Lung (tissue), 12 donors: ENCODE data around the gene TDO2. TPM values are rescaled to one million over a fixed set of nuclear protein-coding genes. Genes with fewer than 3 reads are reported as not detected.

ENCODE experiments used
- ATAC-seq: fragments of 200-7000 bp; cut with Tn5 transposase; one replicate; pipeline ENCODE4 v1.9.1; 2020; ENCODE audit warnings: moderate number of reproducible peaks; ENCODE audit not compliant: insufficient read depth, low FRiP score
- DNase-seq, 3 donors: peaks; one replicate each; pipeline ENCODE4 v3.0.0-alpha.2; 2013 to 2017
- H3K27ac ChIP-seq, 2 donors: one replicate each; pipeline ENCODE4 v1.5.1; 2013; ENCODE audit warnings: mild to moderate bottlenecking in 2 of 2, moderate library complexity in 2 of 2, control low read depth in 1 of 2, inconsistent platforms in 1 of 2, low read depth in 1 of 2, low read length in 1 of 2
- H3K27me3 ChIP-seq, 3 donors: one replicate each; pipeline ENCODE4 v1.5.1; 2013; ENCODE audit warnings: low read length in 2 of 3; ENCODE audit not compliant: control insufficient read depth in 3 of 3, insufficient read depth in 3 of 3
- H3K36me3 ChIP-seq, 4 donors: one replicate each; pipeline ENCODE4 v1.5.1; 2013; ENCODE audit warnings: low read length in 4 of 4, mild to moderate bottlenecking in 1 of 4, moderate library complexity in 1 of 4; ENCODE audit not compliant: control insufficient read depth in 4 of 4, insufficient read depth in 4 of 4
- H3K4me1 ChIP-seq, 5 donors: one replicate each; pipeline ENCODE4 v1.5.1; 2013; ENCODE audit warnings: low read length in 5 of 5, mild to moderate bottlenecking in 2 of 5, moderate library complexity in 1 of 5; ENCODE audit not compliant: control insufficient read depth in 5 of 5, insufficient read depth in 5 of 5
- H3K4me3 ChIP-seq: one replicate; pipeline ENCODE4 v1.5.1; 2013; ENCODE audit warnings: mild to moderate bottlenecking, control low read depth, moderate library complexity
- H3K9ac ChIP-seq, 2 donors: one replicate each; pipeline ENCODE4 v1.5.1; 2013; ENCODE audit warnings: low read length in 2 of 2, control low read depth in 1 of 2; ENCODE audit not compliant: insufficient read depth in 1 of 2
- H3K9me3 ChIP-seq, 4 donors: one replicate each; pipeline ENCODE4 v1.5.1; 2013; ENCODE audit warnings: low read length in 3 of 4, mild to moderate bottlenecking in 1 of 4, moderate library complexity in 1 of 4; ENCODE audit not compliant: control insufficient read depth in 4 of 4, insufficient read depth in 3 of 4
- WGBS, 2 donors: extraction: QIAGEN DNeasy Blood & Tissue Kit; methylation state at CpG; one replicate each; pipeline ENCODE4 v1.1.7; 2013; 5-methylcytosine and 5-hydroxymethylcytosine counted together
- polyA plus RNA-seq, 2 donors: library from polyadenylated mRNA; stranded (reverse); fragments of 200-250 nt; gene quantifications; one replicate each; pipeline ENCODE4 v1.2.1, GENCODE V29; 2013
- total RNA-seq, 2 donors: library from RNA; depleted of rRNA in 1 of 2; stranded (reverse); fragments of >200 nt in 1 of 2; gene quantifications; one replicate each; pipeline ENCODE4 v1.2.1, GENCODE V29; 2014 to 2021
- TF ChIP-seq, protein P1 (sequence below): IDR thresholded peaks from 2 replicates; pipeline ENCODE4 v1.5.1; 2012; ENCODE audit warnings: mild to moderate bottlenecking; ENCODE audit errors: control extremely low read depth, extremely low read depth
- donor health status: control.
- donor health status: control.
- donor health status: Bipolar disorder and iron deficiency.
- donor health status: healthy.
- donor health status: DM: yes; HTN: yes; CAD: no.

Gene TDO2
- total and polyA plus RNA-seq, 4 donors: 0.43 to 27.4 (median 4.1) TPM

- Histone ChIP-seq H3K4me1 (peaks cover 0 to 3% (median 0%) of the 10 kb centered on the region in 5 donors), H3K9me3 (no peaks in the 10 kb centered on the region), H3K27me3 (no peaks in the 10 kb centered on the region), H3K9ac (no peak overlapping the region), H3K36me3 (no peaks in the 10 kb centered on the region), H3K4me3 (no peak overlapping the region), H3K27ac (no peak overlapping the region)
- DNase-seq (no peak), ATAC-seq (no peak)
- 69 to 70% methylated on average over 5 of the region's 5 CpGs for WGBS, 2 donors
- TF ChIP-seq, protein P1, sequence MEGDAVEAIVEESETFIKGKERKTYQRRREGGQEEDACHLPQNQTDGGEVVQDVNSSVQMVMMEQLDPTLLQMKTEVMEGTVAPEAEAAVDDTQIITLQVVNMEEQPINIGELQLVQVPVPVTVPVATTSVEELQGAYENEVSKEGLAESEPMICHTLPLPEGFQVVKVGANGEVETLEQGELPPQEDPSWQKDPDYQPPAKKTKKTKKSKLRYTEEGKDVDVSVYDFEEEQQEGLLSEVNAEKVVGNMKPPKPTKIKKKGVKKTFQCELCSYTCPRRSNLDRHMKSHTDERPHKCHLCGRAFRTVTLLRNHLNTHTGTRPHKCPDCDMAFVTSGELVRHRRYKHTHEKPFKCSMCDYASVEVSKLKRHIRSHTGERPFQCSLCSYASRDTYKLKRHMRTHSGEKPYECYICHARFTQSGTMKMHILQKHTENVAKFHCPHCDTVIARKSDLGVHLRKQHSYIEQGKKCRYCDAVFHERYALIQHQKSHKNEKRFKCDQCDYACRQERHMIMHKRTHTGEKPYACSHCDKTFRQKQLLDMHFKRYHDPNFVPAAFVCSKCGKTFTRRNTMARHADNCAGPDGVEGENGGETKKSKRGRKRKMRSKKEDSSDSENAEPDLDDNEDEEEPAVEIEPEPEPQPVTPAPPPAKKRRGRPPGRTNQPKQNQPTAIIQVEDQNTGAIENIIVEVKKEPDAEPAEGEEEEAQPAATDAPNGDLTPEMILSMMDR: no peak
Observed at GRCh38 chr4:155960522-155960921, 57.0 kb downstream of the TDO2 start.

- H3K9me3 ChIP-seq: no peaks in the 10 kb centered on the region
- H3K27ac ChIP-seq: no peak overlapping the region
- H3K27me3 ChIP-seq: no peaks in the 10 kb centered on the region
- 91 to 94% methylated on average over 4 of the region's 4 CpGs for WGBS, 2 donors
- H3K36me3 ChIP-seq: no peaks in the 10 kb centered on the region
- TF ChIP-seq, protein P1: no peak
- peaks cover 0 to 3% (median 0%) of the 10 kb centered on the region in 5 donors for H3K4me1 ChIP-seq
- no peak for ATAC-seq
- H3K9ac ChIP-seq: no peak overlapping the region
- H3K4me3 ChIP-seq: no peak overlapping the region
- no peak for DNase-seq
Observed at GRCh38 chr4:155961575-155961974, 58.1 kb downstream of the TDO2 start.

GRCh38 chr4:155962767-155963166 is 59.3 kb downstream of the TDO2 start:
- Histone ChIP-seq H3K27me3 (no peaks in the 10 kb centered on the region), H3K9ac (no peak overlapping the region), H3K36me3 (no peaks in the 10 kb centered on the region), H3K27ac (no peak overlapping the region), H3K4me3 (no peak overlapping the region), H3K9me3 (no peaks in the 10 kb centered on the region), H3K4me1 (peaks cover 0 to 3% (median 0%) of the 10 kb centered on the region in 5 donors)
- 64 to 86% methylated on average over 2 of the region's 2 CpGs for WGBS, 2 donors
- no peak for ATAC-seq
- DNase-seq: no peak
- TF ChIP-seq, protein P1: no peak
